ENCODE results near the gene OXLD1. TPM values are rescaled to one million over a fixed set of nuclear protein-coding genes. Genes with fewer than 3 reads are reported as not detected.

OXLD1 gene
- total and polyA plus RNA-seq, 10 of the 15 experiments (the other 5 are each of a cell fraction or from before 2014, with no cell fraction given), result 4.6 to 89.5 (median 39.8) TPM

- BruUV-seq (replicated peaks), result no TSS peak
- ChIA-PET CTCF (no interaction called here), SMC1A (ENCODE audit: uncharacterized antibody, unreplicated experiment) (no interaction called here), RAD21 (ENCODE audit: unreplicated experiment) (no interaction called here), POLR2A (no interaction called here)
- DNase-seq (ENCODE audit: low read depth, low spot score), result no peak
- Histone ChIP-seq H3K9ac (ENCODE audit: control insufficient read depth, insufficient read depth, low read length) (no peak overlapping the region), H2AFZ (ENCODE audit: control insufficient read depth, low read depth, low read length) (no peak overlapping the region), H3K4me3 (no peak overlapping the region), H3K27me3 (replicated peaks in 1 of 2; ENCODE audit: control insufficient read depth in 2 of 2, insufficient read depth in 2 of 2, low read length in 1 of 2) (no peaks in the 10 kb centered on the region), H3K79me2 (ENCODE audit: control insufficient read depth, insufficient read depth, low read length) (peaks cover 31% of the 10 kb centered on the region), H3K36me3 (ENCODE audit: control insufficient read depth in 2 of 2, insufficient read depth in 2 of 2, low read length in 1 of 2) (peaks cover 7 to 37% of the 10 kb centered on the region in 2 experiments; a peak in 3 of 4 replicates), H3K4me2 (ENCODE audit: control insufficient read depth, insufficient read depth) (no peak overlapping the region), H3K27ac (ENCODE audit: control insufficient read depth, insufficient read depth) (no peak overlapping the region), H3K4me1 (ENCODE audit: control insufficient read depth, insufficient read depth, low read length) (peaks cover 11% of the 10 kb centered on the region), H3K9me3 (replicated peaks; ENCODE audit: control insufficient read depth, insufficient read depth, low read length) (no peaks in the 10 kb centered on the region), H4K20me1 (ENCODE audit: control insufficient read depth, insufficient read depth) (peaks cover 8% of the 10 kb centered on the region)
- 93% methylated on average over 41 of the region's 41 CpGs for WGBS (ENCODE audit: insufficient coverage, insufficient replicate concordance, low lambda C conversion rate, missing lambda C conversion rate)
- no peak for ATAC-seq
- TF ChIP-seq WRNIP1 (IDR thresholded peaks at IDR 0.05; ENCODE audit: borderline replicate concordance, low read depth, low read length) (no peak), MTA2 (IDR thresholded peaks at IDR 0.05; ENCODE audit: low read depth) (no peak), SMC3 (IDR thresholded peaks at IDR 0.05; ENCODE audit: borderline replicate concordance, low read length) (no peak), SIX5 (IDR thresholded peaks at IDR 0.05; ENCODE audit: low read depth, low read length, severe bottlenecking) (no peak), GABPA (IDR thresholded peaks at IDR 0.05; ENCODE audit: low read depth) (no peak), NFYB (IDR thresholded peaks at IDR 0.05; ENCODE audit: insufficient read depth, low read depth, low read length) (no peak), SRF (IDR thresholded peaks at IDR 0.05; ENCODE audit: low read depth in 2 of 2, low read length in 2 of 2) (no peak), CEBPB (IDR thresholded peaks at IDR 0.05; ENCODE audit: borderline replicate concordance in 1 of 2, low read depth in 2 of 2, low read length in 2 of 2) (no peak)
- intact Hi-C loops (cut with micrococcal nuclease; ENCODE audit: unreplicated experiment), result no loop called here
- FAIRE-seq, result no peak
- in situ Hi-C loops (cut with MboI), result no loop called here
These were observed 21.6 kb upstream of the OXLD1 start for GRCh38 chr17:81687770-81688541.

All from GM12878 (cell line).